ENCODE measurements around the gene LRRIQ1.
A peak's percentile ranks its signal among the peaks of the same experiment; 100 is the strongest.
"Not testable (repeated sequence)": the region's sequence is repeated elsewhere in the genome, so short reads cannot be mapped to it uniquely, and the experiment has no call there.

LRRIQ1 gene

GRCh38 chr12:85186236-85186635, 150.1 kb downstream of the LRRIQ1 start:
- no peak for DNase-seq (ENCODE audit: low read depth, low spot score)

- no peak for DNase-seq (ENCODE audit: low read depth, low spot score)
Observed at GRCh38 chr12:85188619-85189018, 152.5 kb downstream of the LRRIQ1 start.

- DNase-seq (ENCODE audit: low read depth, low spot score), result no peak
Observed at GRCh38 chr12:85190728-85191127, 154.6 kb downstream of the LRRIQ1 start.

- DNase-seq (ENCODE audit: low read depth, low spot score), result not testable (repeated sequence)
Observed at GRCh38 chr12:85203809-85204208, 167.7 kb downstream of the LRRIQ1 start.

GRCh38 chr12:85206543-85206942, 170.4 kb downstream of the LRRIQ1 start:
- DNase-seq (ENCODE audit: low read depth, low spot score), result no peak

GRCh38 chr12:85224339-85224738, 188.2 kb downstream of the LRRIQ1 start:
- DNase-seq (ENCODE audit: low read depth, low spot score), result not testable (repeated sequence)

- DNase-seq (ENCODE audit: low read depth, low spot score), result no peak
Observed at GRCh38 chr12:85225501-85225900, 189.3 kb downstream of the LRRIQ1 start.

GRCh38 chr12:85237327-85237726, 201.2 kb downstream of the LRRIQ1 start:
- DNase-seq (ENCODE audit: low read depth, low spot score), result no peak

GRCh38 chr12:85244561-85244960, 208.4 kb downstream of the LRRIQ1 start:
- DNase-seq (ENCODE audit: low read depth, low spot score), result no peak

GRCh38 chr12:85253853-85254252, 217.7 kb downstream of the LRRIQ1 start:
- DNase-seq (ENCODE audit: low read depth, low spot score), result no peak

GRCh38 chr12:85257671-85258070, 221.5 kb downstream of the LRRIQ1 start:
- DNase-seq (ENCODE audit: low read depth, low spot score), result no peak

GRCh38 chr12:85260447-85260846, 224.3 kb downstream of the LRRIQ1 start:
- DNase-seq (ENCODE audit: low read depth, low spot score), result no peak

- DNase-seq (ENCODE audit: low read depth, low spot score), result no peak
Observed at GRCh38 chr12:85260896-85261295, 224.7 kb downstream of the LRRIQ1 start.

- no peak for DNase-seq (ENCODE audit: low read depth, low spot score)
Observed at GRCh38 chr12:85266356-85266755, 230.2 kb downstream of the LRRIQ1 start.

- DNase-seq (ENCODE audit: low read depth, low spot score), result no peak
Observed at GRCh38 chr12:85273381-85274314, 237.5 kb downstream of the LRRIQ1 start.

- DNase-seq (ENCODE audit: low read depth, low spot score), result no peak
Observed at GRCh38 chr12:85274315-85274651, 238.1 kb downstream of the LRRIQ1 start.

- DNase-seq (ENCODE audit: low read depth, low spot score), result no peak
Observed at GRCh38 chr12:85275374-85275773, 239.2 kb downstream of the LRRIQ1 start.

- no peak for DNase-seq (ENCODE audit: low read depth, low spot score)
Observed at GRCh38 chr12:85277191-85277590, 241.0 kb downstream of the LRRIQ1 start.

- no peak for DNase-seq (ENCODE audit: low read depth, low spot score)
Observed at GRCh38 chr12:85277900-85278597, 241.9 kb downstream of the LRRIQ1 start.

GRCh38 chr12:85278598-85279448, 242.7 kb downstream of the LRRIQ1 start:
- no peak for DNase-seq (ENCODE audit: low read depth, low spot score)

GRCh38 chr12:85279449-85280164, 243.5 kb downstream of the LRRIQ1 start:
- peak; percentile 26 for DNase-seq (ENCODE audit: low read depth, low spot score)

Data from smooth muscle cell of the brain vasculature (primary cell).